ENCODE data around the gene GAS6. TPM values are rescaled to one million over a fixed set of nuclear protein-coding genes. Genes with fewer than 3 reads are reported as not detected.
"Not testable (repeated sequence)": the region's sequence is repeated elsewhere in the genome, so short reads cannot be mapped to it uniquely, and the experiment has no call there.

Gene GAS6
- polyA plus RNA-seq, 1 donor = 36.0 TPM

DNA sequence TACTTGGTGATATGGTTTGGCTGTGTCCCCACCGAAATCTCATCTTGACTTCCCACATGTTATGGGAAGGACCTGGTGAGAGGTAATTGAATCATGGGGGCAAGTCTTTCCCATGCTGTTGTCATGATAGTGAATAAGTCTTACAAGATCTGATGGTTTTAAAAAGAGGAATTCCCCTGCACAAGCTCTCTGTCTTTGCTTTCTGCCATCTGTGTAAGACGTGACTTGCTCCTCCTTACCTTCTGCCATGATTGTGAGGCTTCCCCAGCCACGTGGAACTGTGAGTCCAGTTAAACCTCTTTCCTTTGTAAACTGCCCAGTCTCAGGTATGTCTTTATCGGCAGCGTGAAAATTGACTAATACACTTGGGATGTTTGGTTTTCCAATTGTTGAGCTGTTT is 4.0 kb upstream of the GAS6 start:
- not testable (repeated sequence) for DNase-seq (ENCODE audit: low read depth)

GRCh38 chr13:113865427-113865826 is 1.6 kb upstream of the GAS6 start:
- no peak for DNase-seq (ENCODE audit: low read depth)

DNA sequence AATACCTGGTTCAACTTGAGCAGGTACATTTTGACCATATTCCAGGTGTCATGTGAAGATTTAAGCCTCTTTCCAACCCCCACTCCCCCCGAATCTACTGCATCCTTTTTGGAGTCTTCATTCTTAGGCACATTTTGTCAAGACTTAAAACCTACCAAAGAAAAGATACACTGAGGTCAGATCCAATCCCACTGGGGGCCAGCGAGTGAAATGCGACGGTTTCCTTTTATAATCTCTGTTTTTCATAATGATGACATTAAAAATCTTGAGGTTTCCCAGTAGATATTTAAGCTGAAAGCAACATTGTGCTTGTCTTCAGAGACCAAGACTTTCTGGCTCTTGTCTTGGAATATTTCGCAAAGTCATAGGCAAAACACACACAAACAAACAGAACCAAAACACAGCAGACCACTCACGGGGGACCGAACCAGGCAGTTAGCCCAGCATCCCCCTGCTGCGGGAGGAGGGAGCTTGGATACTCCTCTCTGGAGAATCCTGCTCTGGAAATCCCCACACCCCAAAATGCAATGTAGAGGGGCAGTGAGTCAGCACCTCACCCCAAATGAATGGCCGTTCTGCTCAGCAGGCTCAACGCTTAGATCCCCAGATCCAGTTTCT is 506 bp upstream of the GAS6 start:
- DNase-seq (ENCODE audit: low read depth) = no peak

DNA sequence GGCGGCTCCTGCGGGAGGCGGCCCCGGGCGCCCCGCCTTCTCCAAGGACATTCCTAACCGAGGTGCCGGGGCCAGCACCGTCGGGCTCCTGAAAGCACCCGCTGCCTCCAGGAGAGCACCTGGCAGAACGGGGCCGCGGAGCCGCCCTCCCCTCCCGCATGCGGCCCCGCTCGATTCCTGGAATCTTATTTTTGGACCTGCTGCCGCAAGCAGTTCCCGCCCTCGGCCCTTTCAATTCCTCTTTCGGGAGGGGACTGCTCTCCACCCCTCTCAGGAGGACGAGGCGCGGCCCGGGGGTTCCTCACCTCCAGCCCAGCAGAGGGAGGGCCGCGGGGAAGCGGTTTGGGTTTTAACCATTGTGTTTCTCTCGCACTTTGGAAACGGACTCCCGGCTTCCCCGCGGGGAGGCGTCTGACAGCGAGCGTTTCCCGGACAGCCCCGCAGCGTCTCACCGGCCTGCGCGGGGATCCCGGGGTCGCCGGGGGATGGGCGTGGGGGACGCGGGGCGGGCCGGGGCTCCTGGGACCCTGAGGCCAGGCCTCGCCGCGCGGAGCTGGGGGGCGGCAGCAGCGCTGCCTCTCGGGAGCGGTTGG is 849 bp downstream of the GAS6 start:
- DNase-seq (ENCODE audit: low read depth) = no peak

- DNase-seq (ENCODE audit: low read depth) = no peak
Measured at GRCh38 chr13:113862191-113862930, 1.5 kb downstream of the GAS6 start.

GRCh38 chr13:113861433-113862030 is 2.3 kb downstream of the GAS6 start:
- no peak for DNase-seq (ENCODE audit: low read depth)

GRCh38 chr13:113860665-113861432 is 3.0 kb downstream of the GAS6 start:
- DNase-seq (ENCODE audit: low read depth) = no peak

- DNase-seq (ENCODE audit: low read depth) = no peak
Measured at GRCh38 chr13:113860051-113860664, 3.7 kb downstream of the GAS6 start.

DNA sequence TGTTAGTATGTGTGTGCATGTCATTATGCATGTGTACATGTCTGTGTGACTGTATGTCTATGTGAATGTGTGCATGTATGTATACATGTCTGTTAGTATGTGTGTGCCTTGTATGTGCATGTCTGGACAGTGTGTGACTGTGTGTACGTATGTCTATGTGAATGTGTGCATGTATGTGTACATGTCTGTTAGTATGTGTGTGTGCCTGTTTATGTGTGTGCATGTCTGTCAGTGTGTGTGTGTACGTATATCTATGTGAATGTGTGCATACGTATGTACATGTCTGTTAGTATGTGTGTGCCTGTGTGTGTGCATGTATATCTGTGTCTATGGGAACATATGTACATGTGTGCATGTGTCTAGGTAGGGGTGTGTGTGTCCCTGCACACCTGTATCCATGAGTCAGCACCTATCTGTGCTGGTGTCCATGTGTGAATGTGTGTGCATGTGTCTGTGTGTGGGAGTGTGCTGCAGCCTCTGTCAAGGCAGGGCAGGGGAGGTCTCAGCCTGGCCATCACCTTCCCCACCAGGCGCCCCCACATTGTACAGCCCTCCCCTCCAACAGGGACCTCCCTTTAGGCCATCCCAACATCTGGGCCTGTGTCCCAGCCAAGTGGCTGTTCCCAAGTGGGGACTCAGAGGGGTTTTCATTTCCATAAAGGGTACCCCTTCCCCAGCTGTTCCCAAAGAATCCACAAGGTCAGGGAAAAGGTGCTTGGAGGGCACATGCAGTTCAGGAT is 4.4 kb downstream of the GAS6 start:
- DNase-seq (ENCODE audit: low read depth) = no peak

- no peak for DNase-seq (ENCODE audit: low read depth)
Measured at GRCh38 chr13:113857531-113858195, 6.2 kb downstream of the GAS6 start.

- no peak for DNase-seq (ENCODE audit: low read depth)
Measured at GRCh38 chr13:113856716-113857065, 7.2 kb downstream of the GAS6 start.

- no peak for DNase-seq (ENCODE audit: low read depth)
Measured at GRCh38 chr13:113855931-113856715, 7.8 kb downstream of the GAS6 start.

GRCh38 chr13:113855012-113855921 is 8.6 kb downstream of the GAS6 start:
- DNase-seq (ENCODE audit: low read depth) = no peak

GRCh38 chr13:113854238-113855011 is 9.5 kb downstream of the GAS6 start:
- no peak for DNase-seq (ENCODE audit: low read depth)

GRCh38 chr13:113853518-113854237 is 10.2 kb downstream of the GAS6 start:
- no peak for DNase-seq (ENCODE audit: low read depth)

- no peak for DNase-seq (ENCODE audit: low read depth)
Measured at GRCh38 chr13:113852536-113853517, 11.0 kb downstream of the GAS6 start.

Measured in forelimb muscle (tissue), 1 donor.